Activated T-cell treated with anti-CD3 and anti-CD28 coated beads for 24 hours (primary cell): ENCODE measurements around the gene BCAS1.

Experiments used
- DNase-seq: peaks from one replicate; pipeline ENCODE4 v3.0.0-alpha.2; 2020; ENCODE audit warnings: low read depth

The BCAS1 gene

DNA sequence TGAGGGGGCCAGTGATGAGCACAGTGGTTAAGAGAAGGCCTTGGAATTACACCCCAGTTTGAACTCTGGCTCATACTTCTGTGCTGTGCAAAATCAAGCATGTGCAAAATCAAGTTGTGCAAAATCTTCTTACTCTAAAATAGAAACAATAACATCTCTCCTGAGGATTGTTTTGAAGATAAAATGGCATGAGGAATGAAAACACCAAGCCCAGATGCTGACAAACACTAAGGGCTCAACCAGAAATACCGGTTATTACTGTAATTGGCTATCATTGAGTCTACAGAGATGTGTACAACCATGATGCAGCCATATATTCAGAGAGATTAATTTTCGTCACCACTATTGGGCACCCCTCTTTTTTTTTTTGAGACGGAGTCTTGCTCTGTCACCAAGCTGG lies 5.9 kb upstream of the BCAS1 start:
- no peak for DNase-seq

DNA sequence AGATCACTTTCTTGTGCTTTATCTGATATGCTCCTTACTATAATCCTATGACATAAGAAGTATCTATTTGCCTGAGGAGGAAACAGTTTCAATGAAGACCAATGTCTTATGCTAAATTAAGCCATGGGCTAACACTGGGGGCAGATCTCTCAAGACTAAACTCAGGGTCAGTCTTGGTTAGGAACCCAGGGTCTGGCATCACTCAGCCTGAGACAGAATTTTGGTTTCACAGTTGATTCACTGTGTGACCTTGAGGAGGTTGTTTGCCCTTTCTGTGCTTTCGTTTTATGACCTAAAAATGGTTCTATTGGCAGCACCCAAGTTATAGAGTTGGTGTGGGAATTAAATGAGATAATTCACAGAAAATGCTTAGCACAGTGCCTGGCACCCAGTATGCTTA lies 4.9 kb upstream of the BCAS1 start:
- DNase-seq: no peak

DNA sequence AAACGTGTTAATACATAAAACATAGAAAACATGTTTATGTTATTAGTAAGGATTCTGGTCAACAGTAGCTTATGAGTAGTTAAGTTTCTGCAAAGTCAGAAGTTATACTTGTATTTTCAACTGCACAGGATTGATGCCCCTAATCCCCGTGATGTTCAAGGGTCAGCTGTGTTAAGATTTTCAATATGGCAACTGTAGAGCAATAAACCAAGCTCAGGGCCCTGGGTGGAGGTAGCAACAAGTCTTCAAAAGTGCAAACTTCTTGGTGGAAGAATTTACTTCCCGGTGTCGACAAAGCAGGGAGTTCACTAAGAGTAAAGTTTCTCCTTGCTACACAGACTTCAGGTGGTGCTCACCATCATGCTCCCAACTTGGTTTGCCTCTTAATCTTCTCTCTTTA lies 4.1 kb upstream of the BCAS1 start:
- DNase-seq: no peak

DNA sequence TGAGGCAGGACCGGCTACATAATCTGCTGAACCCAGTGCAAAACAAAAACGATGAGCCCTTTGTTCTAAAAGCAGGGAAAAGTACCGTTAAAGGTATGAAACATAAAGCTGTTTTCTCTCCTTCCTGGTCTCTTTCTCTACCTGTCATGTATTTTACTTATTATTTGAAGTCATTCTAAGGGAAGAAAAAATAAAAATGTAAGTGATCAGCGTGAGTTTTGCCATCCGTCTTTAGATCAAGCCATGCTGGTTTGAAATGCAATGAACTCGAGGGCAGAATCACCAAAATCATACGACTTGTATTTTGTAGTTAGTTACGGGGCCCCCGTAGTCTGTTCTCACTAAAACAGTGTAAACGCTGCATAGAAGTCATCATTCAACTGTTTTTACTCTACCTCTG lies 2.9 kb upstream of the BCAS1 start:
- no peak for DNase-seq

DNA sequence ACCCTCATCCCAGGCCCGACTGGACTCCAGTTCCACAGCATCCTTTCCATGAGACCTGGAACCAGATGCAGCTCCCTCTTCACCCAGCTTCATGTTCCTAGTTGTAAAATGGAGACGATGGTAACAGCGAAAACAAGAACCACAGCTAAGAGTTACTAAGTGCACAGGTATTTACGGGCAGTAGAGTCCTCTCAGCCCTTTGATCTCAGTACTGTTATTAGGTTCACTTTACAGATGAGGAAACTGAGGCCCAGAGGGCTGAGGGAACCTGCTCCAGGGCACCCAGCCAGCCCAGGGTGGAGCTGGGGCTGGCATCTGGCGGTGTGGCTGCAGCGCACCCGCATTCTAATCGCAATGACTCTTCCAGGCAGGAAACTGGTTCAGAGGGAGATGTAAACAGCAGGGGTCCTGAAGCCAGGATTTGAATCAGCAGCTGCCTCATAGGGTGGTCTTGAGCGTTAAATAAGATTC lies 858 bp downstream of the BCAS1 start:
- no peak for DNase-seq

DNA sequence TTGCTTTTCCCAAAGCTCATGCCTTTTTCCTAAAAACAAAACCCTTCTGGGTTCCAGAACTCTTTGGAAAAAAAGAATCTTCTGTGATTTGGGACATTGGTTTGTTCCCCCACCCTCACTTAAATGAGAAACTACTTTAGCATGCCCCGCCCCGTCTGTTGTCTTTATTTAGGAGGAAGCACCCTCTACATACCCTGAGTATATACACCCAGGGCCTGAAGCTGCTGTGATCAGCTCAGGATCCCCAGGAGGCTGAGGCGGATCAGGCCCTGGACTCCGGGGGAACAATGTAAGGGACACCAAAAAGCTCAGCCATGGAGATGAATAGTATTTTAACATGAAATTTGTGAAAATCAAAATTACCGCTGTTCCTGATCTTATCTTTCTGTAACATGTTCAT lies 1.4 kb downstream of the BCAS1 start:
- DNase-seq: no peak

DNA sequence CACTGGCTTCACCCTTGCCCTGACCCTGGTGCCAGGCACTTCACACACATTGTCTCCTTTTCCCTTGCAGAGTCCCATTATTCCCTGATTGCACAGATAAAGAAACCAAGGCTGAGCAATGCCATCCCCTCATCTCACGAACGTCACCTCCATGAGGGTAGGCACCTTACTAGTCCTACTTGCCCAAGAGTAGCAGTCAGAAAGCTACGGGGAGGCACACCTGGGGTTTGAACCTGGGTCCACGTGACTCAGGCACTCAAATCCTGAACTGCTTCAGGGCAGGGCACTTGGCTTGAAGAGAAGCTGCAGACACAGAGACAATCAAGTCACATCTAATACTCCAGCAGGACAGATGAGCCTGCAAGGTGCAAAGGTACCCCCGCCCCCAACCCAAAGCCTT lies 1.9 kb downstream of the BCAS1 start:
- no peak for DNase-seq

DNA sequence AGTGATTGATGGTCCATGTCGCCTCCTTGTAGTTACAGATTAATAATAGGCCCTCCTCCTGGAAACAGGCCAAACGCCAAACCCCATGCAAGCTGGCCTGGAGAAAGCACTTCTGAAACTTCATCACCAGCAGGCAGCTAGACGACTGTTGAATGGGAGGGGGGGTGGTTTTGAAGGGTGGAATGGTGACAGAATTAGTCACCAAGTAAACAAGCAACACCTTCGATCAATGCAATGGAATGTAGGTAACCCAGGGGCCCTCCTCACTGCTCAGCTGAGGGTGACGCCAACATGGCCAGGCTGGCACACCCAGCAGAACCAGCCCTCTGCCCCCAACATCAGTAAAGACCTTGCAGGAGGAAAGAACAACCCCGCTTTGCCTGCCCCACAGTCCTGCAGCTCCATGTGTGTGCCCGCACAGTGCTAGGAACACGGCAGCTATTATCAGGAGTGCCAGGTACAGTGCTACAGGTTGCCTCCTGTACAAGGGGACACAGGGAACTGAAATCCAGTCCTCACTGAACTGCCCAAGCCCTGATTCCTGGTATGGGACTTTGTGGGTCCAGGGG lies 2.7 kb downstream of the BCAS1 start:
- DNase-seq: no peak

DNA sequence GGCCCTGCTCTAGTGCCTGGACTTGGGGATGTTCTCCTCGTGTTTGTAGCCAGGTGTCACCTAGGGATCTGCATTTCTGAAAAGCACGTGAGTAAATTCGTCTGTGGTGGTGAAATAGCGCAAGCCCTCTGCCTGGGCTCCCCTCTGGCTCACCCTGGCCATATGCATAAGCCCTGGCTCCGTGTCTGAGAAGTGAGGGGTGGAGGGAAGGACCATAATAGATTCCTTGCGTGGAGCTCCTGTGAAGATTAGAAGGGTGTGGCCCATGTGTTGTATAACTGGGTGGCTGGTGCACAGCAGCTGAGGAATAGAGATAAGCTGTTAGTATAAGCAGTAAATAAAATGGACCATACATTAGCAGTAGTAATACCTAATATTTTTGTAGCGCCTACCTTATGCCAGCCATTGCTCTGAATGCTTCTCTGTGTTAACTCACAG lies 4.8 kb downstream of the BCAS1 start:
- no peak for DNase-seq

DNA sequence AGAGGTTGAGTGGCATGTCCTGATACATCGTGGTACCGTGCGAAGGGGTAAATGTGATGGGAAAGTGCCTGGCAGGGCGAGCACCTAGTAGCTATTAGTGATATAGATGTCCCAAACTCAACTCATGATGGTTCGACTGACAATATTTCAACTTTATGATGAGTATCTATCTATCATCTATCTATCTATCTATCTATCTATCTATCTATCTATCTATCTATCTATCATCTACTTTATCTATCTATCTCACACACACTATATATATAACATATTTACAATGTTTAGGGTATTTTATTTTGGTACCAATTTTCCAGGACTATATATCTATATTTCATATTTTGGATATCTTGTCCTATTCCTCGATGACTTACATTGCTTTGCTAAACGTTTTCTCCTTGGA lies 5.5 kb downstream of the BCAS1 start:
- DNase-seq: no peak

DNA sequence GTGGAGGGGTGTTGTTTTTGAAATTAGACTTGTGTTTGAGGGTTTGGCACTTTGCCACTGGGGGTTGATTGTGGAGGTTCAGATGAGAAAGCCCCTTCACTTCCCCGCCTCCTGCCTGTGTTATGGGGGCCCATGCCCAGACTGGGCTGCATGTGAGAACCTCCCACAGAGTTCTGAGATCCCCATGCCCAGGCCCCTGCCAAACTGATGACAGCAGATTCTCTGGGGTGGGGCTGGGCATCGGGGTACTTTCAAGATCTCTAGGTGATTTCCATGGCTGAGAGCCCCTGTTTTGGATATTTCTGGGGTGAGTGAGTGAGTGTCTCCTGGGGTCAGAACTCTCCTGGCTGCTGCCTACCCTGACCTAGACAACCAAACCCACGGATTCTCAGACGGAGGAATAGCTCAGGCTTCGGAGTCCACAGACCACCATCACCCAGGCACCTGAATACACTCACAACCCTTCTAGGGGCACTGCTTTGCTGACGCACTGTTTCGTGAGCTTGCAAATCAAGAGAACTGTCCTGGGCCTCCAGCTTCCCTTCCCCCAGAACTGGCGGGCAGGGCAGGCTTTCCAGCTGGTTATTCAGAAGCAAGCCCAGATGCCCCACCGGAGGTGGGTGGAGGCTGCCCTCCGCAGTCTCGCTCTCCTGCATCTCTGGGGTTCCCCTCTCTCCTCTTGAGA lies 6.3 kb downstream of the BCAS1 start:
- peak; percentile 44 for DNase-seq

DNA sequence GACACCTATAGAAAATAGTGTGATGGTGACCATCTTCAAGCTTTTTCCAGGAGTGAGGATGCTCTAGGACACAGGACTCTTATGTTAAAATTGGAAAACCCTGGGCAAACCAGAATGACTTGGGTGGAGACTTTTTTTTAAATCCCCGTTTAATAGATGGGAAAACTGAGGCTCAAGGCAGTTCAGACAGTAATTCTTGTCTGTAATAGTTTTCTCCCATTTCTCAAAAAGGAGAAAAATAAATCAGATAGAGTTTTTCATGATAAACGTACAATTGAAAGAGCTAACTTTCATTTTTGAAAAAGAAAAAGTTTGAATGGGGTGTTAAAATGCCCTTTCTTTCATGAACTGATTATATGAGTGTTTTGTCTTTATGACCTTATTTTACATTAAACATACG lies 6.8 kb downstream of the BCAS1 start:
- DNase-seq: no peak

DNA sequence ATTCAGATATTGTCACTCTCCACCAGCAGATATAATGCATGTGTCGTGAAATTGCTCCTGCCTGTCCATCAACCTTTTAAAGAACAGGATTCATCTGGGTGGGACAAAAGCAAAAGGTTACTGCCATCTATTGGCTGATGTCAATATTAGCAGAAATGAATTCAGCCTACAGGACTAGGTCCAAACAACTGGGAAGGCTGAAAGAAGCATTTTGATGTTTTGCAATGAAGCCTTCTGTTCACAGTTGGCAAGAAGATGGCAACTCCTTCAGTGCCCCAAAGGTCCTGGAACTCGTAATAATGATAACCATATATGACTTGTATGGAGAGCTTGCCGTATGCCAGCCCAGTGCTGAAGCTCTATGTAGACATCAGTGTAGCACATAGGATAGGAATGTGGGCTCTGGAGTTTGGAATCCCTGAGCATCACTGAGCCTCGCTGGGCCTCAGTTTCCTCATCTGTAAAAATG lies 7.5 kb downstream of the BCAS1 start:
- no peak for DNase-seq

DNA sequence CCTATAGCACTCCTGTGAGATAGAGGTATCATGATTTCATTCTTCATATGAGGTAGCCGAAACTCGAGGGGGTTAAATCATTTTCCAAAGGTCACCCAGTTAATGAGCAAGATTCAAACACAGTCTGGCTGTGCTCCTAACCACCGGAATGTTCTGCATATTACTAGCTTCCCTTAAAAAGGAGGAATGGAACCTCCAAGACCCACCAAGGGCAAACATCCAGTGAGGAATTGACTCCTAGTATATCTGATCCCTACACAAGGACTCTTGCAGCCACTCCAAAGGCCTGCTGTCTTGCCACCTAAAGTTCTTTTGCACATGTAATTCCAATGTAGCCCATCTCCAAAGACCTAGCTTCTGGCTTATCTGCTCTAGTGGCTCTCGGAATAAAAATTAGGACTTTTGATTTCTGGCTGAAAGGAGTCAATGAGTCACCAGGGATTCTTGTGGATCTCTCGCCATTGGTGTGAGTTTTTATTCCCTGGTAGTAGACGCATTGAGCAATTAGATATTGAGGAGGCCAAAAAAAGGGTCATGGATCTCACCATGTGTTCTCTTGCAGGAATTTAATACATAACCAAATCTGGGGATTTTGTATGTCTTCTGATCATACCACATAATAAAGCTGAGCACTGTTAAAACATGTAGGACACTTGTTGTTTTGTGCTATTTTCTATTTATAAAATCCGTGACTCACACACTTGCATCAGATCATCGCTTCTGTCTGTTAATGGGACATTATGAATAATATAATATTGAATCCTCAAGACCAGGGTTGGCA lies 9.1 kb downstream of the BCAS1 start:
- no peak for DNase-seq

DNA sequence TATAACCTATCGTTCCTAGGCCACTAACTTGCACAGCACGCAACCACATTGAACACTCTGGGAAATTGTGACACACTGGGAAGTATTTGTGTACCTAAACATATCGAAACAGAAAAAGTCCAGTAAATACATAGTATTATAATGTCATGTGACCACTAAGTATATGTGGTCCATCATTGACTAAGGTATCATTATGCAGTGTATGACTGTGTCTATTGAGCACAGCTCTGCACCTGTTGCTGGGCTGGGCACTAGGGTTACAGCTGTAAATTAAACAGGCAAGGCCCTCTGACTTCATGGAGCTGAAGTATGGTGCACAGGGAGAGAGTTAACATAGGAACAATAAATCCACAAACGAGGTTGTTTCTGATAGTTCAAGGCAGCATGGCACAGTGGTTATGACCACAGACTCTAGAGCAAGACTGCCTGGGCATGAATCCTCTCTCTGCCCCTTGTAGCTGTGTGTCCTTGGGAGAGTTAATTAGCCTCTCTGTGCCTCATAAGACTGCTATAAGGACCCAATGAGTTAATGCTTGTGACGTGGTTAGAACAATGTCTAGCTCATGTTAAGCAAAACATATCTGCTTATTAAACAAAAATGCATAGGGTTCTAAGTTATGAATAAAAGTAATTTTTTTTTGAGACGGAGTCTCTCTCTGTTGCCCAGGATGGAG lies 10.6 kb downstream of the BCAS1 start:
- DNase-seq: no peak

DNA sequence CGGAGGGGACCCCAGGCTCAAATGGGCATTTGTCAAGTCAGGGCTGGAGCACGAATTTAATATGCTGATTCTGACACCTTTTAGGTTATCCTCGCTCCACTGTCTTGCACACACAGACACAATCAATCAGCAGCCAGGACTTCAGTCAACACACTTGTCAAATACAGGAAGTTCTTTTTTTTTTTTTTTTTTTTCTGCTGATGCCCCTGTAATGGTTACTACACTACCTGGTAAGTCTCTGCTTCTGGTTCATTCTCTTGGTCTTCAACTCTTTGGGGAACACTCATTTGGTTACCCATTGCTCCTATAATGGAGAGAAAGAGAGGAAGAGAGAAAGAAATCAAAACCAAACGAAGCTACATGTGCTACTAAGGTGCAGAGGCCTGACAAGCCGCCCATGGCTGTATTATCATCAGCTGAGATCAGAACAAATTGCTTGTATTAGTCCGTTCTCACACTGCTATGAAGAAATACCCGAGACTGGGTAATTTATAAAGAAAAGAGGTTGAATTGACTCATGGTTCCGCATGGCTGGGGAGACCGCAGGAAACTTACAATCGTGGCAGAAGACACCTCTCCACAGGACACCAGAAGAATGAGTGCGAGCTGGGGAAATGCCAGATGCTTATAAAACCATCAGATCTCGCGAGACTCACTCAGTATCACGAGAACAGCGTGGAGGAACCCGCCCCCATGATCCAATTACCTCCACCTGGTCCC lies 11.8 kb downstream of the BCAS1 start:
- no peak for DNase-seq

DNA sequence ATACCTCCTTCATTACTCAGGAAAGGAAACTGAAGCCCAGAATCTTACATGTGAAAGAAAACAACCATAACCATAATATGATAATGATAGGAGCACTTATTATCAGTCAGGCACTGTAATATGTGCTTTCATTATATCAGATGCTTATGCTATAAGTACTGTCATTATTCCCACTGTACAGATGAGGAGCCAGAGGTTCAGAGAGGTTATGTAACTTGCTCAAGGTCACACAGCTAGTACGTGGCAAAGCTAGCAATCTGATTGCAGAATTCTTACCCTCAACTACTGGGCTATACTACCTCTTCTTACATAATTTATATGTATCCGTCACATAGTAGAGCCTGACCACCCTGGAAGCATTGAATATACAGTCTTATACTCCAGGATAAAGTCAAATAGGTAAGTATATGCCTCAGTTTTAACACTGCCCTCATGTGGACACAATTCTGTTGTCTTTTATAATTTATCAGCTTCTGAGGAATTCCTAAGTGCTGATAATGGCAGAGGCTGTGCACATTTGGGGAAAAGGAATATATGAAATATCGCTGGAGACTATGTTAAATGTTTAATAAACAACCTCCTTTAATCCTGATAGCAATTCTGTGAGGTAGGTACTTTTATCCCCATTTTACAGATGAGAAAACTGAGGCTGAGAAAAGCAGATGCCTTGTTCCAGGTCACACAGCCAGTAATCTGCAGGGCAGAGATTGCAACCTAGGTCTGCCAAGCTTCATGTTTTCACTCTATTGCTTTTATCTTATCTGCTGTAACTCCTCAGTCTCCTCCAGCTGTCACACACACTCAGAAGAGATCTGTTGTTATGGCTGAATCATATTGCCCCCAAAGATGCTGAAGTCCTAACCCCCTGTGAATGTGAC lies 13.4 kb downstream of the BCAS1 start:
- DNase-seq: no peak

DNA sequence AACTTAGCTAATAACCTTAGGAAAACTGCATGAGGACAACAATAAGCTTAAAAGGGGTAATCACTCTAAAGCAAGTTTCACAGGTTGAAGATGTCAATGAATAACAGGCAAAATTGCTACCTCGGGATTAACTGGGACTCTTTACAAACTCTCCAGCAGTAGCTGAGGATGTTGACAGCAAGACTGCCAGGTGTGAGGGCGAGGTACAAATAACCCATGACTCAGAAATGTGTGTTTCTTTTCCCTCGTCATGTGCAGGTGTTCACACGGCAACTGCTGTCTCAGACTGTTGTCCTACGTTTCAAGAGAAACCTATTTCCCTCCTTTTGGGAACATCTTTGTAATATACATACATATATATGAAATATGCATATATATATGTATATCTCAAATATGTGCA lies 15.9 kb downstream of the BCAS1 start:
- no peak for DNase-seq

DNA sequence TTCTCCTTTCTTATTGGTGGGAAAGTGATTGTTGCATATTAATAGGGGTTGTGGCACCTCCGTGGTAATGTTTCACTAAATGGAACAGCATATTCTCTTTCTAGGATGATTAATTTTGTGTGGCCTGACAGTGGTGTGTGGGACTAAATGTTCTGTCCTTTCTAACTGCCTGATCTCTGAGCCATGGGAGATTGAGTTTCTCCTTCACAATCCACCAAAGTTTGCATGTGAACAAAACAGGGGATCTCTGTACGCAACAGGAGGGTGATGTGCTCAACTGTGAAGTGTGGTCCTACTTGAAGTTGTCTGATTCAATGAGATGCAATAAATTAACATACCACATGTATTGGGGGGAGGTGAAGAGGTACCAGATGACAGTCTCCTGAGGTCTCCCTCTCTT lies 19.3 kb downstream of the BCAS1 start:
- DNase-seq: no peak

DNA sequence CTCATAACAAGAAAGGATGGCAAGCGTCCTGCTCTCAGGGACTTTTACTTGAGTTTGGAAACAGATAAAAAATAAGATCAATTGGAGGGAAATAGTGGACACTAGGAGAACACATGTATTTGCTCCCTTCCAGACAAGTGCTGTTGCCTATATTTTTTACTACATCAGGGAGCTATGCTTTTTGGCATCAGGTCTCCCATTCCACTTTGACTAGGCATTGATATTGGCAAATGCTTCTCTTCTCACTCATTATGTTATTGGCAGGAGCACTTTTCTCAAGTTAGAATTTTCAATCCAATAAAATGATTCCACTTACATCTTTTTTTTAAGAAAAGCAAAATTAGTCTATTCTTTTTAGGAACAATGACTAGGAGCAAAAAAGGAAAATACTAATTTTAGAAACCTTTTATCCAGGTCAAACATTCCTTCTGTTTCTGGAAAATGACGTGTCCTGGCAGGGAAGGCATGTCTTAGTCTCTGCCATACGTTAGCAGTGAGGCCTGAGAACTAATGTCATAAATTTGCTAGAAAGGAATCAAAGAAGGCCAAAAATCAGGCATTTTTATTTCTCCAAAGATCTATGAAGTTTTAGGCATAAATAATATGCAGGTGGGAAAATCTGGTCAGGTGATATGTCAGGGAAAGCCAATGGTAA lies 21.4 kb downstream of the BCAS1 start:
- DNase-seq: no peak
